CMK (cell line): ENCODE results near the gene NELFB.

Experiments used
- DNase-seq: peaks from one replicate; pipeline ENCODE4 v3.0.0-alpha.2; 2010; ENCODE audit warnings: low read depth

NELFB gene

DNA sequence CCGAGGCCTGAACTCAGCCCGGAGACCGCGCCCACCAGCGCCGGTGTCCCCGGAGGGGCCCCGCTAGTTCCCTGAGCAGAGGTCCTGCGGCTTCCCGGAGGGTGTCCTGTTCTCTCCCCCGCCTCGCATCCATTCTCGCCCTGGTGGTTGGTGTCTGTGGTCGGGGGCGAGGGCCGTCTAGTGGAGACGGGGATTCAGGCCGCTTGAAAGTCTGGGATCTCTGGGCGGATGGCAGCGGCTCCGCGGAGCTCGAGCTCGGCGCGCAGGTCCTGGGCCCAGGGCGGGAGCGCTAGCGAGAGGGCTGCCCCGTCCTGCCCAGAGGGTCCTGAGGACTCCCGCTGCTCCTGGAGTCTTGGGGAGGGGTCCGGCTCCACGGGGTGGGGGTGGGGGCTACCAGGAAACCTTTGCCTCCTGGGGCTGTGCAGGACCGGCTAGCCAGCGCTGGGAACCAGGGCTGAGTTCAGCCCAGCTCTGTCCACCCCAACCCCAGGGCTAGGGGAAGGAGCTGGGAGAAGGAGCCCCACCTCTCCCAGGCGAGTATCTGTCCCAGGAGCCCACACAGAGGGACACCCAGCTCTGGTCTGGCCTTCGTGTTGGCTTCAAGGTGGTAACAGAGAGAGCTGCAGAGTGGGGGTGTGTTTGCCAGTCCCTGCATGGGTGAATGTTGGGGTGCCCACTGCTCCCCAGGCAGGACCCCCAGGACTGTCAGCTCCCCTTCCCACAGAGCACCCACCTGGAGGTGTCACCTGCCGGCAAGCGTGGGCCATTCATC is 26.4 kb downstream of the NELFB start:
- no peak for DNase-seq

GRCh38 chr9:137286975-137287383 is 31.9 kb downstream of the NELFB start:
- no peak for DNase-seq

DNA sequence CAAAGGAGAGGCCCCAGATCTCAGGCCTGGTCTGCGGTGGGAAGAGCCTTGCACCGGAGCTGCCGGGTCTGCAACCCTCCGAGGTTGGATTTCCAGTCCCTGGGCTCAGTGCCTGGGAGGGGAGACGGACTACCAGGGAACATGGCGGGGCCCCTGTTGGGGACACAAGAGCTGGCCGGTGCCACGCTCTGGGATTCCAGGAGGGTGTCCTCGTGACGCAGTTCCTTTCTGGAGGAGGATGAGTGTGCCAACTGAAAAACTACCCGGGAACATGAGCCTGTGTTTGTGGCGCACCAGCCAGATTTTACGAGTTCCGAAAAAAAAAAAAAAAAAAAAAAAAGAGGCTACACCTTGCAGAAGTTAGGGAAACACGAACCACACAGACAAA is 38.0 kb downstream of the NELFB start:
- DNase-seq = no peak

DNA sequence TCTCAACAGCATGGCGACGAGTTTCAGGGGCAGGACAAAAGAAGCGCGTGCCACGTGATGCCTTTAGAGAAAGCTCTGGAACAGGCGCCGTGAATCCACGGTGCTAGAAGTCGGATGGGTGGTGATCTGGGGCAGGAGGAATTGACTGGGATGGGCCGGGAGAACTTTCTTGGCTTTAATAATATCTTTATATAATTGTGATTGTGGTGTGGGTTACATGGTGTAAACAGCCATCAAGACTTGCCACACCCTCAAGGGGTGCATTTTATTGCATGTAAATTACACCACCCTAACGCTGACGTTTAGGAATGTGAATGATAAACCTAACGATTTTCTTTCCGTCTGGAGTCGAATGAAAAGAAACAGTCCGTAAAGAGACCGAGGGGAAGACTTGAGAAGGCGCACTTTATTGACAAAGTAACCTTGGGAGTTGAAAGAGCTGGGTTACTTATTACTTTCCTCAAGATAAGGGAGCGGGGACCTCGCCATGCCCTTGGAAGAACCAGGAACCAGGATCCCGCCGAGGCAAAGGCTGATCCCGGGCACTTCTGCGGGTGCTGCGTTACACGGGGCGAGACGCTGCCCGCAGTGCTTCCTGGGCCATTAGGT is 38.5 kb downstream of the NELFB start:
- DNase-seq = no peak

- no peak for DNase-seq
Observed at GRCh38 chr9:137294091-137294680, 39.1 kb downstream of the NELFB start.

GRCh38 chr9:137294681-137295237 is 39.6 kb downstream of the NELFB start:
- DNase-seq = no peak

GRCh38 chr9:137295238-137295811 is 40.2 kb downstream of the NELFB start:
- DNase-seq = no peak

DNA sequence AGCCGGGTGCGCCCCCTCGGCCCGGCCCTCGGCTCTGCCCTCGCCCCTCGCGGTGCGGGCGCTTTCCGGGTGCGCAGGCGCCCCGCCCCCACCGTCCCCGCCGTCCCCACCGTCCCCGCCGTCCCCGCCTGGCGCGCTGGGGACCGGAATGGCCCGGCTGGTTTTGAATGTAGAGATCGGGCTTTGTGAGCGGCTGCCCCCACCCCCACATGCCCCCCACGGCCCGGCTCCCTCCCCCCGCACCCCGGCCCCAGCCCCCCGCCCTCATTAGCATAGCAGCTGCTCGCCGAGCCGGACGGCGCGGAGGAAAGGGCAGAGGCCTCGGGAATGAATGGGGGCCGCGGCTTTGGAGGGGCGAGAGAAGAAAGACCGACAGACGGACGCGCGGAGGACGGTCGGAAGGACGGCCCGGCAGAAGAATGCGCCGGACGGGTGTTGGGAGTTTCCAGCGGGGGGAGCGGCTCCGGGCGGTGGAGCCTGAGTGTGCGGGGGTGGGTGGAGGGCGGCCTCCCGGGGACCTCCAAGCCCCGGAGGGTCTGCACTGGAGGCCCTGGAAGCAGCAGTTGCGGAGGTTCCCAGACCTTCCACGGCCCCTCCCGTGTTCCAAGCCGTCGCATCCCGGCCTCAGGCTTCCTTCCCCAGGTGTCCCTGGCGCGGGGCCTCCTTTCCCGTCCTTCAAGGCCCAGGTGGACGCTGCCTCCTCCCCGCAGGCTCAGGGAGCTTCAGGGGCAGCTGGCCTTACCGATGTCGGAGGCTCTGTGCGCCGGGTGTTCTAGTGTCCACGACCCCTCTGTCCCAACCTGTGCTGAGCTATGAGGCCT is 40.9 kb downstream of the NELFB start:
- DNase-seq = no peak

DNA sequence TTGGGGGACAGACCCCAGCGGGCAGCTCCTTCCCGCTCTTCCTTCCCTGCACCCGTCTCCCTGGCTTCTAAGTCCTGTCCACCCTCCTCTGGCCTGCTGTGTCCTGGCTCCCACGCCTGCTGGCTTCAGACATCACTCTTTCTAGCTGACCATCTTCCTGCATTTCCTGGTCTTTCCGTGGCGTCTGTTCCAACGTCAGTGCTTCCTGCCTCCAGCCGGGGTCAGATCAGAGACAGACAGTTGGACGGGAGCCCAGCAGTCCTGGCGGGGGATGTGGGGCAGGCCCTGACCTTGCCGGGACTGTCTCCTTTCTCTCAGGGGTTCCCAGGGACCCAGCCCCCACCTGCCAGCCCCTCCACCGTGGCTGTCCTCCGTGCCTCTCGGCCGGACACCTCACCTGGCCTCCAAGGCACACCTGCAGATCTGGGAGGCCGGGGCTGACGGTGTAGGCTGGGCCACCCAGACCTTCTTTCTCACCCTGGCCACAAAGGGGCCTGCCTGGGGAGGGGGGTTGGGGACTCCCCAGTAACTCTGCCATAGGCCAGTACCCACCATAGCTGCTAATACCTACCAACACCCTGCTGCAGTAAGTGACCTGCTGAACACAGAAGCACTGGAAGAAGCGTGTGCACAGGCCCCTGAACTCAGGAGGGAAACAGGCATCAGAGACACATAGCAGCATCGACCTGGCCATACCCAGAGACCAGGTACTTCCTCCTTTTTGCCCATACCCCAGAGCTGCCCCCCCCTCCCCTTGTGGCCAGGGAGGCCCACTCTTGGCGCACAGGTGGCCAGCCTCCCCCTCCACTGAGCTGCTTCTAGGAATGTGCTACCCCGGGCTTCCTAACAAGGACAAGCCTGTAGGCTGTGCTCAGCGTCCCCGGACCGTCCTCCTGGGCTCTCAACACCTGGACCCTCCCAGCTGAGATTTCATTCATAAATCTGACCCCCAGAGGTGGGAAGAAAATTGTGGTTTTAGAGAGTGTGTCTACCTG is 41.8 kb downstream of the NELFB start:
- no peak for DNase-seq

DNA sequence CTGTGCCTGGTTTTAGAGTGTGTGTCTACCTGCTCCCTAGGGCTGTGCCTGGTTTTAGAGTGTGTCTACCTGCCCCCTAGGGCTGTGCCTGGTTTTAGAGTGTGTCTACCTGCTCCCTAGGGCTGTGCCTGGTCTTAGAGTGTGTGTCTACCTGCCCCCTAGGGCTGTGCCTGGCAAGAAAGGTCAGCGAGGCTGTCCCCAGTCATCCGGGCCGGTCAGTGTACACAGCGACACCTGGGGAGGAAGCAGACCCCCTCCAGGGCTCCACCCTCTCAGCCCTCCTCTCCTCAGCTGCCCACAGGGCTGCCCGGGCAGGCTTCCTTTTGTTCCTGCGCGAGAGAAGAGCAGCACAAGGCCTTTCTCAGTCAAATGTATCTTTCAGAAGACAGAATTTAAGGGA is 42.8 kb downstream of the NELFB start:
- no peak for DNase-seq

DNA sequence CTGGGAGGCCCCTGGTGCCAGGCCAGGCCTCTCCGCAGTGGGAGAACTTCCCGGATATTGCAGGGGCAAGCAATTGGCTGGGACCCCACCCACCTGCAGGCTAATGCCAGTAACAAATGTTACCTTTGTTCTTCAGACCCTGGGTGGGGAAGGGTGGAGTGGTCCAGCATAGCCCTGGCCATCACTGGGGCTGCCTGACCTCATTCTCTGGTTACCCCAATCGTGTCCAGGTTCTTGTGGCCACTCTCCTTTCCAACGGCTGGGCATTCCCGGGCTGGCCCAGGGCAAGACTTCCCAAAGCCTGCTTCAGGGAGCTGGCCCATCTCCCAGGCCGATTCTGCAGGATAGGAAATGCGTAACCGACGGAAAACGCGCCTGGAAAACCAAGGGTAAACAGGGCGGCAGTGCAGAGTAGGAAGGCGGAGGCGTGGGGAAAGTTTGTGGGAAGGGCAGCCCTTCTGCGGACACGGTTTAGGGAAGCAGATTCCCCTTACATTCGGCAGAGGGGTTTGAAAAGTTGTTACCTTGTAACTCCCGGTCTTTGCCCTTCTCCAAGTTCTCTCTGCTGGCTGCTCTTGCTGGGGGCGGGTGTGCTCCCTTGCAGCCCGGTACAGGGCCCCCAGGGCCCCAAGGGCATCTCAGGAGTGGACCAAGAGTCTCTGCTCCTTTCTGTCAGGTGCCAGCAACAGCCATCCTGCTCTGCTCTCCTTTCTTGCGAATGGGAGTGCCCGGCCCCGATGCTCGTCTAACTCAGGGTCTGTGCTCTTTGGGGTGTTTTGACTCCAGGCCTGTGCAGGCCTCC is 43.5 kb downstream of the NELFB start:
- DNase-seq = no peak

GRCh38 chr9:137299203-137299565 is 44.1 kb downstream of the NELFB start:
- DNase-seq = no peak

- DNase-seq = no peak
Observed at GRCh38 chr9:137299938-137300337, 44.8 kb downstream of the NELFB start.

DNA sequence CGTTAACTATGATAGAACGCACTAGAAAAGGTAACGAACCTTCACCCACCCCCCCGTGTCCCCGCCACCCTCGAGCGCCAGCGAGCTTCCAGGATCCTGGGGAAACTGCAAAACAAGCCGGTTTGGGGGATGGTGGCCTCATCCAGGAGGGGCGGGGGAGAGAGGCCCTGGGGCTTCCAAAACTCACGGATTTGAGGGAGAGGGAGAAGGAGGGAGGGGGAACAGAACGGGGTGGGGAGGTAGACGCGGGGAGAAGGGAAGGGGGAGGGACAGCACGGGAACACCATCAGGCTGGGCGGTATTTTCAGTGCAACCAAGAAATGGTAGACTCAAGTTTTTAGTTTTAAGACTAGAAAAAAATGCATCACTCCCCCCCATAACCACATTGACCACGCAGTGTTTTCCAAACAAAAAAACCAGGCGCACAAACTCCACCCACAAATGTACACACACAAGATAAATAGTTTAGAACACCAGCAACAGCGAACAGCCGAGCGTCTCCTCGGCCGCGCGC is 45.5 kb downstream of the NELFB start:
- no peak for DNase-seq

DNA sequence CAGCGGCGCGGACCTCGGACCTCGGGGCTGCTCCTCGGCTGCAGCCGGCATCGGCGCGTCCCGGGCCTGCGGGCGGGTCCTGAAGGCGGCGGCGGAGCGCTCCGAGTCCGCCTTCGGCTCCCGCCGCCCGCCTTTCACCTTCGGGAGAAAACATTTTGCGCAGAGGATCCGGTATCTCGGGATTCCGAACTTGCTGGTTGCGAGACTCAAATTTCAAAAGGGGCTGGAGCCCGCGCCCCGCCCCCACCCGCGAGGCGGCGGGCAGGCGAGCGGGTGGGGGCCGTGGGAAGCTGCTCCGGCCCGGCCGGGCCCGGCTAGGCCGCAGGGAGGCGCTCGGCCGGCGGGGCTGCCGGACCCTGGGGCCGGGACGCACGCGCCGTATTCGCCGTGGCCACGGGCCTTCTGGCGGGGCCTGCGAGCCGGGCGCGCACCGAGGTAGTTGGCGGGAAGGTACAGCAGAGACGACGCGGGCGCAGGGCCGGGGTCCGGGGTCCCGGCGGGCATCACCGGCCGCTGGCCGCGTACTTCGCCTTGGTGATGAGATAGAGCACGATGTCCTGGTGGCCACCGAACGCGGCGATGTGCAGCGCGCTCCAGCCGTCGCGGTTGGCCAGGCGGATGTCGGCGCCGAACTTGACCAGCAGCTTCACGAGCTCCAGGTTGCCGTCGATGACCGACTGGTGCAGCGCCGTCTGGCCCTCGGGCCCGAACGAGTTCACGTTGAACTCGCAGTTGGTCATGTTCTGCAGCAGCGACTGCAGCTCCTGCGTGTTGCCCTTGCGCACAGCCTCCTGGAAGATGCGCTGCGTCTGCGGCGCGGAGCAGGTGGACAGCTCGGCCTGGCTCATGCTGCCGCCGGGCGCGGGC is 46.2 kb downstream of the NELFB start:
- no peak for DNase-seq

DNA sequence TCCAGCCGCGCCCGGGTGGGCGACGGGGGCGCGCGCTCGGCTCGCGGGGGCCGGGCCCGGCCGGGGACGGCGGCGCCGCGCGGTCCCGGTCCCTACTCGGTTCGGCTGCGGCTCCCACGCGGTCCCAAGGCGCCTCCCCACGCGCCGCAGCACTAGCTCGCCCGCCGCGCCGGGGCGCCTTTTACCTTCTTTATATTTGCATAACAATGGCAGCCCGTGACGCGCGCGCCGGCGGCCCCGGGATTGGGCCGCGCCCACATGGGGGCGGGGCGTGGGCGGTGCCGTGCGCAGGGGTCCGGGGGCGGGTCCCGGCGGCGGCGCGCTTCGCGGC is 47.0 kb downstream of the NELFB start, which contains the start of gene NRARP:
Gene NRARP, minus strand, starts transcription at position 154 of the 331 bp plus-strand sequence. CDS start 343 bp downstream, outside the sequence.
- no peak for DNase-seq

DNA sequence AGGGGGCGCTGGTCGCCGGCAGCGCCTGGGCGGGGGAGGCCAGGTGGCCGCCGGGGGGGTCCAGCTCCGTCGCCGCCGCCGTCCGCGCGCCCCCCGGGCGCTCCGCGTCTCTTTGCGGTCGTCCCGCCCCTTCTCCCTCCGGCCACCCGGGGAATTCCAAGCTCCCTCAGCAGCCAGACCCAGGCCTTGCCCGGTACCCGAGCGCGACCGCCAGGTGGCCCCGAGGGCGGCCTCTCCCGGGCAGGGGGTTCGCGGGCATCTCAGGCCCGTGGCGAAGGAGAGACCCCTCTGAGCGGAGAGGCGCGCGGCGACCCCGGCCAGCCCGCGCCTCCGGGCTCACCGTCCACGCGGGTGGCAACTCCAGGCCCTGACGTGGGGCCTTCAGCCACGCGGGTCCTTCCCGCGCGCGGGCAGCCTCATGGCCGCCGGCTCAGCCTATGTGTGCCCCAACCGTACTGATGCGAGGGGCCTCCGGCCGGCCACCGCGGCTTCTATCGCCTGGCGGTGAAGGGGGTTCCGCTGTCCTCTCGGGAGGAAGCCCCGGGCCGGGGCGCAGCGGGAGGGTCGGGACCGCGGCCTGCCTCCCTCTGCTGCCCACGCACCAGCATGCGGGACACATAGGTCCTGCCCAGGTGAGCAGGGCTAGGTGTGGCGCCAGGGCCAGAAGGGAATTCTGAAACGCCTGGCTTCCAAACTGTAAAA is 47.5 kb downstream of the NELFB start:
- no peak for DNase-seq
